HepG2 (cell line): ENCODE results near the gene RUNDC1. TPM values are rescaled to one million over a fixed set of nuclear protein-coding genes. Genes with fewer than 3 reads are reported as not detected.

Source experiments
- ATAC-seq: fragments of 200-7000 bp; cut with Tn5 transposase; 3 replicates; pipeline ENCODE4 v1.9.1; 2020; ENCODE audit warnings: mild to moderate bottlenecking, moderate library complexity
- BruUV-seq: library from RNA; stranded (reverse); fragments of 400-500 nt; replicated peaks from 2 replicates; lab custom pipeline; 2021; lab: Mats Ljungman, UMichigan
- CTCF ChIA-PET: fragments of 300-600 bp; formaldehyde crosslinking; extraction: SDS; loops from one replicate; lab custom pipeline; 2021; ENCODE audit warnings: low total read pairs, inconsistent platforms, low intra/inter-chr PET ratio; lab: Yijun Ruan, JAX
- POLR2A ChIA-PET: fragments of 350-600 bp; sonication (Branson Sonifier 250); formaldehyde crosslinking; loops from one replicate; lab custom pipeline; 2020; ENCODE audit warnings: antibody characterized with exemption, inconsistent platforms; lab: Yijun Ruan, JAX
- DNase-seq: peaks from one replicate; pipeline ENCODE4 v3.0.0-alpha.2; 2015; ENCODE audit warnings: low spot score
- FAIRE-seq: peaks from 3 replicates; lab custom pipeline; 2011; peaks lifted over from hg19 to GRCh38; lab: Jason Lieb, UNC
- H2AFZ ChIP-seq: one replicate; pipeline ENCODE4 v1.6.1; 2011; ENCODE audit warnings: low read length, inconsistent platforms
- H3K27ac ChIP-seq: fragments of 300-600 bp; 3 replicates; pipeline ENCODE4 v1.8.0; 2011; ENCODE audit warnings: mixed run types, mild to moderate bottlenecking, mixed read lengths, low read length, inconsistent platforms; ENCODE audit not compliant: insufficient read depth; ENCODE audit errors: extremely low read length
- H3K27me3 ChIP-seq, 2 experiments: fragments of 200-600 bp in 1 of 2; 2 replicates in 1 of 2; 3 replicates in 1 of 2; pipeline versions ENCODE4 v1.6.0 to v1.8.0; 2011; ENCODE audit warnings: low read length in 2 of 2, mild to moderate bottlenecking in 2 of 2, moderate library complexity in 2 of 2, inconsistent platforms in 1 of 2; ENCODE audit not compliant: insufficient read depth in 2 of 2, control insufficient read depth in 1 of 2
- H3K36me3 ChIP-seq, 2 experiments: fragments of 200-600 bp in 1 of 2; replicated peaks in 1 of 2; 2 replicates in 1 of 2; 3 replicates in 1 of 2; pipeline versions ENCODE4 v1.5.1 to v1.8.0; 2011; ENCODE audit warnings: low read length in 2 of 2, inconsistent platforms in 1 of 2; ENCODE audit not compliant: insufficient read depth in 2 of 2, control insufficient read depth in 1 of 2
- H3K4me1 ChIP-seq: 2 replicates; pipeline ENCODE4 v1.5.1; 2012; ENCODE audit warnings: low read length, inconsistent platforms; ENCODE audit not compliant: insufficient read depth
- H3K4me2 ChIP-seq: 2 replicates; pipeline ENCODE4 v1.6.0; 2011; ENCODE audit warnings: low read depth, low read length, inconsistent platforms
- H3K4me3 ChIP-seq, 3 experiments: fragments of 200-600 bp in 1 of 3; sonication (generic), shearing (Covaris generic) in 1 of 3; replicated peaks in 1 of 3; 2 replicates each; pipeline ENCODE4 v1.5.1; 2011 to 2016; ENCODE audit warnings: low read length in 3 of 3, inconsistent platforms in 2 of 3, low read depth in 2 of 3, mild to moderate bottlenecking in 2 of 3, control low read depth in 1 of 3, mixed read lengths in 1 of 3; ENCODE audit not compliant: insufficient read depth in 1 of 3
- H3K79me2 ChIP-seq: one replicate; pipeline ENCODE4 v1.6.1; 2011; ENCODE audit warnings: low read length, inconsistent platforms; ENCODE audit not compliant: insufficient read depth
- H3K9ac ChIP-seq: 2 replicates; pipeline ENCODE4 v1.6.0; 2011; ENCODE audit warnings: mild to moderate bottlenecking, low read depth, low read length, inconsistent platforms; ENCODE audit not compliant: insufficient read depth
- H3K9me3 ChIP-seq: 2 replicates; pipeline ENCODE4 v1.5.1; 2012; ENCODE audit warnings: mild to moderate bottlenecking, low read length
- H4K20me1 ChIP-seq: 2 replicates; pipeline ENCODE4 v1.6.0; 2011; ENCODE audit warnings: inconsistent platforms, mild to moderate bottlenecking, low read length, moderate library complexity; ENCODE audit not compliant: insufficient read depth
- AHDC1 ChIP-seq: sonication (generic); formaldehyde crosslinking; IDR thresholded peaks from 2 replicates; pipeline ENCODE4 v1.5.1; 2020; ENCODE audit warnings: mild to moderate bottlenecking, missing genetic modification reagents, borderline replicate concordance
- CSRNP1 ChIP-seq: sonication (generic); formaldehyde crosslinking; IDR thresholded peaks from 2 replicates; pipeline ENCODE4 v1.8.1; 2023; ENCODE audit warnings: mild to moderate bottlenecking, missing genetic modification reagents
- PHB2 ChIP-seq: fragments of 450-650 bp; IDR thresholded peaks from 2 replicates; pipeline ENCODE4 v1.6.1; 2018; ENCODE audit not compliant: partially characterized antibody
- PHF21A ChIP-seq: sonication (generic); formaldehyde crosslinking; IDR thresholded peaks from 2 replicates; pipeline ENCODE4 v1.5.0; 2020; ENCODE audit warnings: mild to moderate bottlenecking, missing genetic modification reagents
- PREB ChIP-seq: sonication (generic); formaldehyde crosslinking; IDR thresholded peaks from 2 replicates; pipeline ENCODE4 v1.4.0; 2020; ENCODE audit warnings: missing genetic modification reagents
- RXRB ChIP-seq: IDR thresholded peaks from 2 replicates; pipeline ENCODE4 v1.6.1; 2016; ENCODE audit warnings: borderline replicate concordance, missing genetic modification reagents, missing compliant biosample characterization
- SCMH1 ChIP-seq: sonication (generic); formaldehyde crosslinking; IDR thresholded peaks from 2 replicates; pipeline ENCODE4 v1.9.0; 2021; ENCODE audit warnings: missing genetic modification reagents, mild to moderate bottlenecking, borderline replicate concordance
- TEAD2 ChIP-seq: sonication (generic); formaldehyde crosslinking; IDR thresholded peaks from 2 replicates; pipeline ENCODE4 v1.9.0; 2021; ENCODE audit warnings: missing genetic modification reagents
- ZFP82 ChIP-seq: sonication (generic); formaldehyde crosslinking; IDR thresholded peaks from 2 replicates; pipeline ENCODE4 v1.5.1; 2020; ENCODE audit warnings: mild to moderate bottlenecking, missing genetic modification reagents, borderline replicate concordance
- ZNF276 ChIP-seq: sonication (generic); formaldehyde crosslinking; IDR thresholded peaks from 2 replicates; pipeline ENCODE4 v1.4.0; 2020; ENCODE audit warnings: mild to moderate bottlenecking, low read depth, missing genetic modification reagents
- WGBS: methylation state at CpG from one replicate; pipeline ENCODE4 v1.1.6; 2017; ENCODE audit warnings: low lambda C conversion rate; 5-methylcytosine and 5-hydroxymethylcytosine counted together
- in situ Hi-C: cut with HindIII; loops from 2 replicates; pipeline ENCODE4 v1.10.0; 2017; ENCODE audit warnings: low pct_unique_long_range_greater_than_20kb; ENCODE audit not compliant: extremely low pct_ligation_motif_present
- intact Hi-C: fragments of 100-400 bp; cut with micrococcal nuclease; formaldehyde crosslinking; loops from one replicate; pipeline ENCODE4 v1.10.0; 2022; ENCODE audit not compliant: unreplicated experiment
- polyA plus RNA-seq, 8 experiments: library from polyadenylated mRNA; depleted of rRNA in 3 of 8; stranded (reverse) in 7 of 8; unstranded in 1 of 8; fragments of >200 nt; fragmentation: Illumina TruSeq in 4 of 8; extraction: Trizol in 4 of 8; gene quantifications; 2 replicates each; pipeline versions ENCODE4 v1.2.1 to v1.2.3, GENCODE V29; 2011 to 2016; ENCODE audit warnings: low read depth in 4 of 8, missing spikeins in 1 of 8, mixed read lengths in 1 of 8; ENCODE audit not compliant: insufficient read depth in 1 of 8
- total RNA-seq, 5 experiments: library from RNA; depleted of rRNA; stranded (reverse); fragments of >200 nt; fragmentation: Illumina TruSeq; extraction: Trizol; gene quantifications; 2 replicates each; pipeline ENCODE4 v1.2.3, GENCODE V29; 2016; ENCODE audit warnings: low read depth in 1 of 5

RUNDC1 gene
- total and polyA plus RNA-seq, 2 of the 13 experiments (the other 11 are each of a cell fraction or from before 2014, with no cell fraction given): 10.3 to 11.4 TPM

GRCh38 chr17:42979511-42980273, 673 bp upstream of the RUNDC1 start, which contains the start of gene PTGES3L:
PTGES3L (minus strand) TSS chr17:42980080; CDS start chr17:42980053, 27 bp downstream.
- Histone ChIP-seq H3K4me2 (peak within 1 kb of the TSS; percentile 94), H3K4me3 (peak within 1 kb of the TSS; percentile 77 to 97 (median 91)), H3K36me3 (0 out of 5 replicates have a peak, but pooled peaks cover 0 to 3% of the 10 kb centered on the region in 2 experiments), H3K27ac (peak within 1 kb of the TSS; percentile 71), H3K9ac (peak within 1 kb of the TSS; percentile 78), H3K27me3 (peaks cover 0 to 3% of the 10 kb centered on the region in 2 experiments; a peak in 1 of 5 replicates), H3K4me1 (peaks cover 56% of the 10 kb centered on the region), H2AFZ (peak within 1 kb of the TSS; percentile 59), H4K20me1 (no peaks in the 10 kb centered on the region), H3K79me2 (peaks cover 17% of the 10 kb centered on the region), H3K9me3 (no peaks in the 10 kb centered on the region)
- 30% methylated on average over 20 of the region's 21 CpGs for WGBS
- BruUV-seq: TSS peak; percentile 75
- ChIA-PET POLR2A (interaction anchor here (0.5 to 4.3 kb wide), 4 partner anchors 18 to 200 kb away, joined by 3 to 53 read pairs (median 4); partner anchors contain the start of gene RPL27), CTCF (interaction anchor here (1.1 kb wide), 1 partner anchor 18 kb away, joined by 3 read pairs; the partner anchor contains the start of gene RPL27)
- FAIRE-seq: no peak
- peak; percentile 88 for DNase-seq
- peak; percentile 85 for ATAC-seq
- in situ Hi-C loops: loop anchor here (10.0 kb wide), 1 partner anchor 135 kb away; the partner anchor contains the start of gene AOC2
- intact Hi-C loops: loop anchor here (2.0 to 5.0 kb wide), 2 partner anchors 19 to 137 kb away; partner anchors contain the start of genes AOC2 and RPL27
- TF ChIP-seq ZNF276 (CRISPR knock-in tag) (no peak; the same call in 1 of the 2 replicates), PREB (CRISPR knock-in tag) (no peak), RXRB (no peak), PHB2 (no peak), ZFP82 (CRISPR knock-in tag) (0 out of 2 replicates have a peak, but pooled peaks have one; percentile 1), TEAD2 (CRISPR knock-in tag) (no peak), SCMH1 (CRISPR knock-in tag) (no peak), PHF21A (CRISPR knock-in tag) (peak; percentile 39; the same call in 1 of the 2 replicates), CSRNP1 (CRISPR knock-in tag) (no peak), AHDC1 (CRISPR knock-in tag) (0 out of 2 replicates have a peak, but pooled peaks have one; percentile 39)
